Stimulated activated CD4-positive, alpha-beta T cell treated with anti-CD3 and anti-CD28 coated beads, Interleukin-4, amount 100 ng/mL, for 1 hour (primary cell): ENCODE results near the gene BAIAP3.

ENCODE experiments used
- DNase-seq: peaks from one replicate; pipeline ENCODE4 v3.0.0-alpha.2; 2020

BAIAP3 gene

DNA sequence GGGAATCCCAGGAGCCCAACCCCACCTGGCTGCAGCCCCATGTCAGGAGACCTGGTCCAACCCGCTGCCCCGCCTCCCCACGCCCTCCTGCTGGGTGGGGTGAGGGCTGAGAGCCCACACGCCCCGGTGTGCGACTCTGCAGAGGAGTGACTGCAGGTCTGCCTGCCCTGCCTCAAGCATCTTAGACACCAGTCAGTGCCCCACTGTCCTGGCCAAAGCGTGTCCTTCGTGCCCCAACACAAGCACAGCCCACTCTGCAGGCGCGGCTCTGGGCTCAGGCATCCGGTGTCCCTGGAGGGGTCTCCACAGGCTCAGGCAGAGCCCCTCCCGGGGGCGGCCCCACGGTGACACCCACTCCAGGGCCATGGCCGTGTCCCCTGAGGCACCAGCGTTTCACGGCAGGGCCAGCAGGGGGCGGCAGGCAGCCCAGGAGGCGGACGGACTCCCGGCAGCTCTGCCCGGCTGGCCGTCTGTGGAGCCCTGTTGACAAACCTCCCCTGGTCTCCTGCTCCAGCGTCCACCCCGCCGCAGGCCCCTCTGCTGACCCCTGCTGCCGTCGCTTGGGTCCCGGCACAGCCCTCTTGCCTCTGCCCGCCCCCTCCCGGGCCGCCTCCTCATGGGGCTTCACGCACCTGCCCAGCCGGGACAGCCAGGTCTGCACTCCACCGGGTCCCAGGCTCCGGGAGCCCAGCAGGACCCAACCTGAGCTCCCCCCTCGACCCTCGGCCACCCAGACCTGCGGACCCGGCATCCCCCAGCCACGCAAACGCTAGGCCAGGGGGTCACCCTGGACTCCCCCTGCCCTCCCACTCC is 32.6 kb upstream of the BAIAP3 start:
- DNase-seq, result peak; percentile 74

DNA sequence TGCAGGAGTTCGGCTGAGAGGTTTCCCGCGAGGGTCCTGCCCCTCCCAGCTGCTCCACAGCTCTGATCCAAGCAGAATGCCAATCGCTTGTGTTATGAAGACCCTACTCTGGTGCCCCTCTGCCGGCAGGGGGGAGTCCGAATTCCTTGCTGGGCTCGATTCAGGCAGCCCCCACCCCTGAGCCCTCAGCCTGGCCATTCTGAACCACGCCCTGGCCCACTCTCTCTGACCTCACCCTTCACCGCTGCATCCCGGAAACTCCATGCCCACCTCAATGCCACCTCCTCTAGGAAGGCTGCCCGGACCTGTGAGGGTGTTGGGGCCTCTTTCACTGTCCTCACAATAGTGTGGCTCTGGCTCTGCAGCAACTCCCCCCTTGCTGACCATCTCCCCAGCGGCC is 31.9 kb upstream of the BAIAP3 start:
- DNase-seq, result no peak

DNA sequence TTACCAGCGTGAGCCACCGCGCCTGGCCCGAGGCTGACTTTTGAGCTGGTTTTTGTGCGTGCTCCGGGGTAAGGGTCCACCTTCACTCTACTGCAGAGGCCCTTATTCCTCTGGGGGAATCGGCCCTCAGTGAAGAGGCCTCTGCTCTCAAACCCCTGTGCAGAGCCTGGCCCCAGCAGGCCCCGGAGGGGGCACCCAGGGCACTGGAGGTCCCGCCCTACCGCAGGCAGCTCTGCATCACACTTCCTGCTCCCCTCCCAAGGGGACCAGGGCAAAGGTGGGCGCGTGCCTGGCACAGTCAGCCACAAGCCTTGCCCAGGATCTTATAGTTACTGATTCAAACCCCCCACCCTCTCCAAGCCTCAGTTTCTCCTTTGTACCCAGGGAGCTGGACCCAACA is 27.6 kb upstream of the BAIAP3 start:
- DNase-seq, result no peak

DNA sequence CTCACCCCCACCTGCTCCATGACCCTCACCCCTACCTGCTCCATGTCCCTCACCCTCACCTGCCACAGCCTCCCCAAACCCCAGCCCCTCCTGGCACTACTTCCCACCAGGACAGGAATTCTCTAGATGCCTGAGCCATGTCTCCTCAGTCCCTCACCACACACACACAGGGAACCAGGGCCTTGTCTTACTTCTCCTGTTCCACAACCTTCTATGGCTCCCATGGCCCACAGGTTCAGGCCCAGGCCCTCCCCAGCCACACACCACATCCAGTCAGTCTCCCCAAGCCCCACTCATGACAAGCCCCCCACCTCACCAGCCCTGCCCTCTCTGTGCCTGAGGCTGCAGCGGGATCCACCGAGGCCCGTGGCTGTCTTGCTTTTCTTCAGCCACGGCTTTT is 27.1 kb upstream of the BAIAP3 start:
- no peak for DNase-seq

DNA sequence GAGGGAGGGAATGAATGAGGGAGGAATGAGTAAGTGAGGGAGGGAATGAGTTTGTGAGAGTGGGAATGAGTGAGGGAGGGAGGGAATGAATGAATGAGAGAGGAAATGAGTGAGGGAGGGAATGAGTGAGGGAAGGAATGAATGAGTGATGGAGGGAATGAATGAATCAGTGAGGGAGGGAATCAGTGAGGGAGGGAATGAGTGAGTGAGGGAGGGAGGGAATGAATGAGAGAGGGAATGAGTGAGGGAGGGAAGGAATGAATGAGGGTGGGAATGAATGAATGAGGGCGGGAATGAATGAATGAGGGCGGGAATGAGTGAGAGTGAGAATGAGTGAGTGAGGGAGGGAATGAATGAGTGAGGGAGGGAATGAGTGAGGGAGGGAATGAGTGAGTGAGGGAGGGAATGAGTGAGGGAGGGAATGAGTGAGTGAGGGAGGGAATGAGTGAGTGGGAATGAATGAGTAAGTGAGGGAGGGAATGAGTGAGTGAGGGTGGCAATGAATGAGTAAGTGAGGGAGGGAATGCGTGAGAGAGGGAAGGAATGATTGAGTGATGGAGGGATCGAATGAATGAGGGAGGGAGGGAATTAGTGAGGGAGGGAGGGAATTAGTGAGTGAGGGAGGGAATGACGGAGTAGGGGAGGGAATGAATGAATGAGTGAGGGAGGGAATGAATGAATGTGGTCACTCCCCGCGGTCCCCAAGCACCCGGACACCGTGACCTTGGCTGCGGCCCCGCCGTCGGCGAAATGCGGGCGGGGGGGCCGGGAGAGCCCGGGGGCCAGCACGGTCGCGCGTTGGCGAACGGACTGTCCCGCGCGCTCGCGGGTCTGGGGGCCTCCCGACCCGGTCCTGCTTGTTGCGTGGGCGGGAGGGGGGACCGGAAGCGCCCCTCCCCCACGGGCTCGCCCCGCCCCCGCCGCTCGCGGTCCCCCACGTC is 25.1 kb upstream of the BAIAP3 start:
- no peak for DNase-seq

DNA sequence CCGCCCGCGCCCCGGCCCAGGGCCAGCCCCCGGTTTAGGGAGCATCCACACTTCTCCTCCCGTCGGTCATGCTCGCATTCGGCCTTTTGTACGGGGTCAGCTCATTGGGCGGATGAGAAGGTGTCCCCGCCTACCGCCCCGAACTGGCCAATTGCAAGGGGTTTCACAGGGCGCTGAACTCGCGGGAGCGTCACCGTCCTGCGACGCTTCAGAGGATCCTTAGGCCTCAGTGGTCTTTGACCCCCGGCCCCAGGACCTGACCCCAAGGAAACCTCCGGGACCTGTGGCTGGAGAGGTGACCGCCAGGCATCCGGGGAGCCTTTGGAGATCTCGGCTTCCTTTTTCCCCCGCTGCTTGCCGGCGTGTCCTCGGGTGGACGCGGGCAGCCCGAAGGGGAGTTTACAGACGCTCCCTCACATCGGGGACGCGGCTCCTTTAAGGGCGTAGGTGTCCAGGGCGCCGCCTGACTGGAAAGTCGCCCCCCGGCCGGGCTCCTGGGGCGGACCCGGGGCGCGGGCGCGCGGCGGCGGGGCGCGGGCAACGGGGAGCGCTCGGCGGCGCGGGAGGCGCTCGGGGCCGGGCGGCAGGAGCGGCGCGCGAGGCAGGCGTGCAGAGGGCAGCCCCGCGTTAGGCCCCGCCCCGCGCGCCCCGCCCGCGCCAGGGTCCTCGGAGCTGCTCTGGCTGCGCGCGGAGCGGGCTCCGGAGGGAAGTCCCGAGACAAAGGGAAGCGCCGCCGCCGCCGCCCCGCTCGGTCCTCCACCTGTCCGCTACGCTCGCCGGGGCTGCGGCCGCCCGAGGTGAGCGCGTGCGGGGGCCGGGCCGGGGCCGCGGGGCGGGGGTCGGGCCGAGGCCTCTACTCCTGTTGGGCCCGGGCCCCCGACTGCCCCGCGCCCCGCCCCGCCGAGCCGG is 24.2 kb upstream of the BAIAP3 start, which contains the start of gene UBE2I:
Gene UBE2I, plus strand, starts transcription at position 660 of the 909 bp plus-strand sequence. CDS start 4,395 bp downstream, outside the sequence.
- DNase-seq, result peak; percentile 96

DNA sequence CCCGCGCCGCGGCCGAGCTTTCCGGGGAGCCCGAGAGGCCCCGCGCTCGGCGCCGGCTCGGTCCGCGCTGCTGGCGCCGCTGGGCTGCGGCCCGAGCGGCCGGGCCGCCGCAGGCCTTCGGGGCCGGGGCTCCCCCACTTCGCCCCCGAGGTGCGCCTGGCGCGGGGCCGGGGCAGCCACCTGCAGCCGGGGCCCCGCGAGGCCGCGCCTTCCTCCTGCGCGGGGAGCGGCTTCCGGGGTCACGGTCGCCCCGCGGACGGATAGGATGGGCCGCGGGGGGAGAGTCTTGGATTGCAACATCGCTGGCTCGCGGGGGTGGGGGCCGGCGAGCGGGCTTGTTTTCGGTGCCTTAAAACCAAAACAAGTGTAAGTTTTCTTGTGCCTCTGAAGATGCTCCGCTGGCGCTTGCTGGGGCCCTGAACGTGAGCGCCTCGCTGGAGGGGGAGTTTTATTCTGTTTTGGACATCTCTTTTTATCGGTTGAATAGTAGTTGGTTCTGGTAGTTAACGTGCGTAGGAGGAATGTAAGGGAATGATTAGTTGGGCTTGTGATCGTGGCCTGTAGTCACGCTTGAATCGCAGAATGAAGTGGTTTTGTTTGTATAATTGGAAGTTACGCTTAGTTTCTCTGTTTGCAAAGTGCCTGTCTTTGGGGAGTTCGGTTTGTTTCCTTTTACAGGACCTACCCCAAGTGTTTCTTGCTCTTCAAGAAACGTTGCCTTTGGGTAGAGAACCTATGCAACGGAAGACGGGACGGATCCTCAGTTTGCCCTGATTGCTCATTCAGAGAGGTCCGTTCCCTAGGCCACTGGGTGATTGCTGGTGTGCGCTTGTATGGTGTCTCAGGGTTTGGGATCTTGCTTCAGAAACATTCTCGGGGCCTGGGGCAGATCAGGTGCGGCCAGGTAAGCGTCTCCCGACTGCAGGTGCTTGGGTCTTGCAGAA is 23.3 kb upstream of the BAIAP3 start:
- peak; percentile 63 for DNase-seq

DNA sequence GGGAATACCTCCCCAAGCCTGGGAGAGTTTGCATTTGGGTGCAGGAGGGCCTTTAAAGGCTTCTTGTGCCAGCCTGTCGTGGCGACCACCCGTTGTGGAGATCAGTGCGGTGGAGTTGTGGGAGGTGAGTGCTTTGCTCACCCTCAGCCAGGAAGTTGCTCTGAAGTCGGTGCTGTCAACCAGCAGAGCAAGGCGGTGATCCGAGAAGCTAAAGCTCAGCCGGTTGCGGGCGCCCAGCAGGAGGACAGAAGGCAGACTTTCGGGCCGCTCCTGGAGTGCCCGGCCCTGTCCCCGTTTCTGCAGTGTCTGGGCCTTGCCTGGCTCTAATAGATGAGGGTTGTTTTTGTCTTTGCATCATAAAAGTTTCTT is 22.6 kb upstream of the BAIAP3 start:
- DNase-seq, result no peak

DNA sequence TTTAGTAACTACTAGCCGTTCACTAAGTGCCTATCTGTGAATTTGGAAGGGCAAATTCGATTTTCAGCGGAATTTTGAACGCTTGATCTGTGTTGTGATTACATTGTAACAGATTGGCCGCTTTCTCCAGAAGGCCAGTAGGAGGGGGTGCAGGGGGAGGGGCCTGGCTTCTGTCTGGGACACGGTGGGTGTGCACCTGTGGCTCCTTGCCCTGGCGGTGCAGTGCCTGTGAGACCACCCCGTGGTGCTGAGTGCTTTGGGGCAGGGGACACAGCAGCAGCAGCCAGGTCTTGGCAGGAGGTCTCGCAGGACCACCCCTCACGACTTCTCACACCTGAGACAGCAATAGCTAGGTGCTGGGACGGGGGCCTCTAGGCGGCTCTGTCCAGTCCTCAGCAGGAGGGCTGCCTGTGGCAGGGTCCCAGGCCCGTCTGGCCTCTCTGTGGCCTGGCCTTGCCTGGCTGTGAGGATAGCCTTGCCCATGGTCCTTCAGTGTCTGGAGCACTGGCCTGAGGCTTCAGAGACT is 22.2 kb upstream of the BAIAP3 start:
- no peak for DNase-seq

DNA sequence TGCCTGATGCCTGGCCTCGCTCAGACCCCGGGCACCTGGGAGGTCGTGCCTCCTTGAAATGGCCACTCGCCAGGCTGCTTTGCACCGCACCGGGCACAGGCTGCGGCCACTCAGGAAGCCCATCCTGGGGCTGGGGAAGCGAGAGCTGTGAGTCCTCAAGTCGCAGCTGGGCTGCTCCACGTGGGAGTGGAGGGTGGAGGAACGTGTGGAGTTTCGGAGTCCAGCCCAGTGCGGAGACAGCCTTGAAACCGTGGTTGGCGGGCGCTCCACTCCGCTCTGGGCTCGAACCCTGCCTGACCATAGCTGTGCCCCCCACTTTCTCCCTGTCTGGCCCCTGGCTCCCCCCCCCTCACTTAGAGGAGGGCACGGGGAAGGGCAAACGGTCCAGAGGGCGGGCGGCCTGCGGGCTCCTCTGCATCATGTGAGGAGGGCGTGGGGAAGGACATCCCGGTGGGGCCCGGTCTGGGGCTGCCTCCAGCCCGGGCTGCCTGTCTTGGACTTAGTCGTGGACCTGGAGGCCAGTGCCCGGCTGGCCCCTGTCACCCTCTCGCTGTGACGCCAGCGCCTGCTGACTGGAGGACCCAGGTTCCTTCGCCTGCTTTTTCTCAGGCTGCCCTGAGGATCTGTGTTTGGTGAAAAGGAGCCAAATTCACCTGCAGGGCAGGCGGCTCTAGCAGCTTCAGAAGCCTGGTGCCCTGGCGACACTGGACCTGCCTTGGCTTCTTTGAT is 21.5 kb upstream of the BAIAP3 start:
- no peak for DNase-seq

DNA sequence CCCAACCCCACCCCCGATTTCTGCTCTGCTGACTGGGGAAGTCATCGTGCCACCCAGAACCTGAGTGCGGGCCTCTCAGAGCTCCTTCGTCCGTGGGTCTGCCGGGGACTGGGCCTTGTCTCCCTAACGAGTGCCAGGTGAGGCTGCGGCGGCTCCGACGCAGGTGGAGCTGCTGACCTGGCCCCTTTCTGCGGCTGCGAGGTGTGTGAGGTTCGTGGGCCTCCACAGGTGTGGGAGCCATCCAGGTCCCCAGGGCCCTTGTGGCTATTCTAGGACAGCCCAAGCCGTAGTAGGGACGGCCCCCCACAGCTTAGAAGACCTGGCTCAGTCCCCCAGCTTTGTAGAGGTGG is 21.0 kb upstream of the BAIAP3 start:
- DNase-seq, result no peak

DNA sequence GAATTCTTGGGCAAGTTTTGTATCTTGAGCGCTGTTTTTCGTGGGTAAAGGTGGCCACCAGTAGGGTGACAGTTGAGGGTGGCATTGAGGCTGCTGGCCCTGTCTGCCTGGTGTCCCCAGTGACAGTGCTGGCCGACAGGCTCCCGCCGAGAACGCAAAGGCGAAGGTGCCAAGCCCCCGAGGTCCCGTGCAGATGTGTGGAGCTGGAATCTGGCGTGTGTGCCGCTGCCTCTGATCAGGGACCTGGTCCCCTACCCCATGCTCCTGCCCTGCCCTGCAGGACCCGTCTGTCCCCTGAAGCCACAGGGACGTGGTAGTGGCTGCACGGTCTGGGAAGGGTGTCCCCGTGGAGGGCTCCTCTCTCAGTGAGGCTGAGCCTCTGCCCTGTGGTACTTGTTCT is 20.5 kb upstream of the BAIAP3 start:
- DNase-seq, result no peak

DNA sequence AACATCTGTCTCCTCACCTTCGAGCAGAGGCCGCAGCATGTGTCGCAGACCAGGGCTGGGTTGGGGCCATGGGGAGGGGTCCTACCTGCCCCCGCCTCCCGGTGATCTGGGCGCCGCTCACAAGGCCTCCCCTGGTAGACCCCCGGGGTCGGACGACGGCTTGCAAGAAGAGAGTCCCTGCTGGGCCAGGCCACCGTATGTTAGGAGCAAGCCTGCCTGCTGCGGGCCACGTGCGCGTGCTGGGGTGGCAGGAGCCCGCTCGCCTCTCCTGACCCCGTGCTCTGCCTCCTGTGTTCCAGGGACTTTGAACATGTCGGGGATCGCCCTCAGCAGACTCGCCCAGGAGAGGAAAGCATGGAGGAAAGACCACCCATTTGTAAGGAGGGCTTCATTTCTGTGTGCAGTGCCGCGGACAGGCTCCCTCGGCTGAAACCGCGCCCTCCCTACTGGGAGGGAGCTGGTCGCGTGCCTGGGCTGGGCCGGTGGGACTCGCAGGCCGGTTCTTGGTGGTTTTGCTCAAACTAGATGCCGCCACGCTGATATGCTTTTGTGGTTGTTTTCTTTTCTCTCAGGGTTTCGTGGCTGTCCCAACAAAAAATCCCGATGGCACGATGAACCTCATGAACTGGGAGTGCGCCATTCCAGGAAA is 19.6 kb upstream of the BAIAP3 start:
- DNase-seq, result no peak

DNA sequence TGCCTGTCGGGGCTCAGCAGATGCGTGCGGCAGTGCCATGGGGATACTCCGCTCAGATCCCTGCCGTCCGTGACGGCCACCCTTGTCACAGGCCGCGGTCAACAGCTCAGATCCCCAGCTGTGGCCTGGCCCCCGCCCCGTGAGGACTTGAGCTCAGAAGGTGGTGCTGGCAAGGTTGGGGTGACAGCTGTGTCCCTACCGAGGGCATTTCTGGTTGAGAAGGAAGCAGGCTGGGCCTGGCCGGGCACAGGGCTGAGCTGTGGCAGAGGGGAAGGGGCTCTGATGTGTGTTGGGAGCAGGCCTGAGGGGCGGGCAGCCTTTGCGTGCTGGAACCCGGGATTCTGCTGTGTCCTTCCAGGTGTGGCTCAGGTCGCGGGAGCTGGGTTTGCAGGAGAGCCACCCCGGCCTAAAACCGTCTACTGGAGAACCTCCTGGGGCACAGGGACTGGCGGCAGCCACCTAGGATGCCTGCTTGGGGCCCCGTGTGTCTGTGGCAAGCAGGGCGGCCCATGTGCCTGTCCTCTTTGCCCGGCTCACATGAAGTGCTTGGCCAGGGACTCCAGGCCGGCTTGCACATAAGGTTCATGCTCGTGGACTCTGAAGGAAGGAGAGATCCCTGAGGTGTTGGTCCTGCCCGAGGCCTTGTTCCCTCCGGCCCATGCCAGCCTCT is 18.9 kb upstream of the BAIAP3 start:
- no peak for DNase-seq

DNA sequence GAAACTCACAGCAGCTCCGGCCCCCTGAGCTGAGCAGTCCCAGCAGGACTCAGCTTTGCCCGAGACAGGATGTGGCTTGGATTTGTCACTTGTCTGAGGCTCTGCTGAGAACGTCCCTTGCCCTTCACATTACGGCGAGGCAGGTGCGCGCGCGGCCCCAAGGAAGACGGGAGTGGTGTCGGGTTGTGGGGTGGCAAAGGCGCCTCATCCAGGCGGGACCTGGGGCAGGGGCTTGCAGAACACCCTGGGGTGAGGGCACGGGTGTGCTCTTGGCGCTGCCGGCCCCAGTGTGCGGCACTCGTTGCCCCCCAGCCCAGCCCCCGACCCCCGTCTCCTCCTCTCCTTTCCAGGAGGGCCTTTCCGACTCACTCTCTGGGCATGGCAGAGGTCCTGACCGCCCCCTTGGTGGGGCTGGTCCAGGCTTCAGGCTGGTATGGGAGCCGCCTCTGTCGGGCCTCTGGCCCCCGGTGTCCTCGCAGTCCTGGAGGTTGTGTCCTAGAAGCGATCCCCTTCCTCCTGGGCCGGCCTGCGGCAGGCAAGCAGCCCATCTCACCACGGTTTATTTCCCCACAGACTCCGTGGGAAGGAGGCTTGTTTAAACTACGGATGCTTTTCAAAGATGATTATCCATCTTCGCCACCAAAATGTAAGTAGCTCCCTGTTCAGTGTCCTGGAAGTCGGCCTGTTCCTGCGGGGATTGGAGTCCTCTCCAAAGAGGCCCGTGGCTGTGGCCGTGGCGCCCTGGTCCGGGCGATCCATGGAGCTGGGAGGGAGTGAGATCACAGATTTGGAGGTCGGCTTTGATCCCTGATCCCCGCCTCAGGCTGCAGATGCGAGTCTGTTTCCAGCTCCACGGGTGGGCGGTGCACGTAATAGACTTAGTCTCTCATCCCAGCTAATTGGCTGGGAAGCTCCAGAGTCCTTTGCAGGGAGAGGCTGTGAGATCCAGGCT is 18.1 kb upstream of the BAIAP3 start:
- DNase-seq, result no peak

DNA sequence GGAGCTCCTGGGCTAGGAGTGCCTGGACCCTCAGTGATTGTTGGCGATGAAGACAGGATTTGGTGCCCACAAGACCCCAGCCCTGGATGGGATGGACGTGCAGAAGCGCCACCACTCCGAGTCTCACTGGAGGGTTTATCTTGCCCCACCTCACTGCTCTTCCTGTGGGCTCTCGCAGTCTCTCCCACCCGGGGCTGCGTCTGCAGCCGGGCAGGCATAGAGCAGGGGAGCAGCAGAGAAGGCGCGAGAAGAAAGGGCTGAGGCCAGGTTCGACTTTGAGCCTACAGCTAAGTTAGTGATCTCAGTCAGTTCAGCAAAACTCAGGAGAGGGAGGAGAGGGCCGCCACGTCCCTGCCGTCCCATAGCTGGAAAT is 17.4 kb upstream of the BAIAP3 start:
- no peak for DNase-seq

DNA sequence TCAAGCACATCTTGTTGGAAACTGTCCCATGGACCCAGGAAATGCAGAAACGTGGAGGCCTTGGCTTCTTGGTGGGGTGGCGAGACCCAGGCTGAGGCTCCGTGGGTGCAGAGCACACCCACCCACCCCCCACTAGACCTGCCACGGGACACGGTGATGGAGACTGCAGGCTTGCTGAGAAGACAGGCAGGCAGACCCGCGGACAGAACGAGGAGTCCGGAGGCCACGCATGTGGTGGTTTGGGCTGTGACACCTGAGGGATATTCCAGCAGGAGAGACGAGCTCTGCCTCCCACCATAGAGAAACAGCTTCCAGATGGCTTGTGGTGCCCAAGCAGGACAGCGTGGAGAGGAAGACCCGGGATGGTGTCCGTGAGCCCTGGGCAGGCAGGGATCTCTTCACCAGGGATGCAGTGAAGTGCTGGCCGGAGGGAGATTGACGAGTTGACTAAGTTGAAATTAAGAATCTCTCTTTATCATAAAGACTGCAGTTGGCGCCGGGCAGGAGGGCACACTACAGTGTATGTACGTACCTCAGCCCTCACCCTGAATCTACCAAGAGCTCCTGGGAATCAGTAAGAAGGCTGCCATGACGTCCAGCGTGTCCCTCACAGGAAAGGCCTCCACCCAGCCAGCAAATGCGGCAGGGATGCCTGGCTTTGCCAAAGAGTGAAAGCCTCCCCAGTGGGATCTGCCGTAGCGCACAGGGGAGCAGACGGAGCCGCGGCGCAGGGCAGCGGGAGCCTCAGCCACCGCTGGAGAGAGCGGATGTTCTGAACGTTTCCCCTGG is 15.8 kb upstream of the BAIAP3 start:
- no peak for DNase-seq

DNA sequence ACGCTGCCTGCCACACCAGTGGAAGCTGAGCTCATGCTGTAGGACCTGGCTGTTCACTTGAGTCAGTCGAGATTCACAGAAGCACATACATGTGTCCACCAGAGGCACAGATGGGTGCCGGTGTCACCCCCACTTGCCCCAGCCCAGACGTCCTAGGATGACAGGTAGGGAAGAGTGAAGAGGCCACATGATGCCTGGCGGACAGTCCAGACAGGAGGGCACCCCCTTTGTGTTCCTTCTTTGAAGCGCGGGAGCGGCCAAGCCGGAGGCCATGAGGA is 15.2 kb upstream of the BAIAP3 start:
- DNase-seq, result no peak
